IPS-20b (cell line): ENCODE results near the gene ZNF616.

ENCODE experiments used
- H3K27ac ChIP-seq: one replicate; pipeline ENCODE4 v1.5.1; 2013; ENCODE audit warnings: low read length
- H3K27me3 ChIP-seq: 2 replicates; pipeline ENCODE4 v1.6.1; 2013; ENCODE audit warnings: mild to moderate bottlenecking, low read length, inconsistent platforms; ENCODE audit not compliant: insufficient read depth
- H3K36me3 ChIP-seq: 2 replicates; pipeline ENCODE4 v1.6.1; 2013; ENCODE audit warnings: low read depth, mild to moderate bottlenecking, inconsistent platforms, low read length, moderate library complexity; ENCODE audit not compliant: insufficient read depth
- H3K4me1 ChIP-seq: 2 replicates; pipeline ENCODE4 v1.6.1; 2013; ENCODE audit warnings: mild to moderate bottlenecking, control low read depth, inconsistent platforms, low read length, moderate library complexity; ENCODE audit not compliant: insufficient read depth
- H3K4me3 ChIP-seq: 2 replicates; pipeline ENCODE4 v1.5.1; 2013; ENCODE audit warnings: mild to moderate bottlenecking, low read length, inconsistent platforms
- H3K9ac ChIP-seq: 2 replicates; pipeline ENCODE4 v1.6.1; 2013; ENCODE audit warnings: low read depth, mild to moderate bottlenecking, inconsistent platforms, low read length, moderate library complexity
- H3K9me3 ChIP-seq: 2 replicates; pipeline ENCODE4 v1.6.1; 2013; ENCODE audit warnings: mild to moderate bottlenecking, low read depth, low read length, inconsistent platforms; ENCODE audit not compliant: insufficient read depth

The ZNF616 gene

DNA sequence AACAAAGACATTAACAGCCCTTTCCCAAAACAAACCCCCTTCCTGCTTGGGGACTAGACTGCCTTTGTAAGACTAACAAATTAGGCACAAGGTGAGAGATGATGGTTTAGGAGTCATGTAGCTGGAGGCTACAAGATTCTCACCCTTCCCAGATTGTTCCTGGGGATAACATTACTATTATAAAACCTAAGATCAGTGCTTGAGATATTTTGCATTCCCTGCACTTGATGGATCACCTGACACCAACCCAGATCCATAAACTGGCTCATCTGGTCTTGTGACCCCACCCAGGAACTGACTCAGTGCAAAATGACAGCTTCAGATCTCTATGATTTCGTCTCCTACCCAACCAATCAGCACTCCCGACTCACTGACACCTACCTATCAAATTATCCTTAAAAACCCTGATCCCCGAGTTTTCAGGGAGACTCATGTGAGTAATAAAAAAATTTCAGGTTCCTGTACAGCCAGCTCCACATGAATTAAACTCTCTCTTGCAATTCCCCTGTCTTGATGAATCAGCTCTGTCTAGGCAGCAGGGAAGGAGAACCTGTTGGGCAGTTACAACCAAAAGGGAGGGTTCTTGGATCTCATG lies 2.4 kb upstream of the ZNF616 start:
- no peaks in the 10 kb centered on the region for H3K27me3 ChIP-seq
- no peaks in the 10 kb centered on the region for H3K36me3 ChIP-seq
- no peak overlapping the region for H3K27ac ChIP-seq
- no peak overlapping the region for H3K9ac ChIP-seq
- peaks cover 11% of the 10 kb centered on the region; the same call in 1 of the 2 replicates for H3K9me3 ChIP-seq
- H3K4me3 ChIP-seq: no peak overlapping the region
- no peaks in the 10 kb centered on the region for H3K4me1 ChIP-seq

DNA sequence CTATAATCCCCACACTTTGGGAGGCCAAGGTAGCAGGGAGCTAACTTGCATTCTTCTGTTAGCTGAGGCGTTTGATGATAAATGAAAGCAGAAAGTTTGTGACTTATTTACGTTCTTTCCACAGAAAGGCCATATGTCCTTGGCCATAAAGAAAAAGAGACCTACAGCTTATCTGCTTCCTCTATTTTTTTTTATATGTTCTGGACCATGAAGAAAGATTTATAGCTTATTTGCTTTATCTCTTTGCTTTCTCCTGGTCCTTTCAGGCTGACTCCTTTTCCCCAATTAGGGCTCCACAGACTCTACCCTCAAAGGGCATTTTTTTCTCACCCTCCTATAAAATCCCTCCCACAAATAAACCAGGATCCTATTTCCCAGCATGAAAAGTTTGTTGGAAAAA lies 1.5 kb upstream of the ZNF616 start:
- Histone ChIP-seq H3K9me3 (peaks cover 8% of the 10 kb centered on the region; the same call in 1 of the 2 replicates), H3K4me1 (no peaks in the 10 kb centered on the region), H3K9ac (no peak overlapping the region), H3K4me3 (no peak overlapping the region), H3K27ac (no peak overlapping the region), H3K27me3 (no peaks in the 10 kb centered on the region), H3K36me3 (peaks cover 5% of the 10 kb centered on the region; the same call in 1 of the 2 replicates)

DNA sequence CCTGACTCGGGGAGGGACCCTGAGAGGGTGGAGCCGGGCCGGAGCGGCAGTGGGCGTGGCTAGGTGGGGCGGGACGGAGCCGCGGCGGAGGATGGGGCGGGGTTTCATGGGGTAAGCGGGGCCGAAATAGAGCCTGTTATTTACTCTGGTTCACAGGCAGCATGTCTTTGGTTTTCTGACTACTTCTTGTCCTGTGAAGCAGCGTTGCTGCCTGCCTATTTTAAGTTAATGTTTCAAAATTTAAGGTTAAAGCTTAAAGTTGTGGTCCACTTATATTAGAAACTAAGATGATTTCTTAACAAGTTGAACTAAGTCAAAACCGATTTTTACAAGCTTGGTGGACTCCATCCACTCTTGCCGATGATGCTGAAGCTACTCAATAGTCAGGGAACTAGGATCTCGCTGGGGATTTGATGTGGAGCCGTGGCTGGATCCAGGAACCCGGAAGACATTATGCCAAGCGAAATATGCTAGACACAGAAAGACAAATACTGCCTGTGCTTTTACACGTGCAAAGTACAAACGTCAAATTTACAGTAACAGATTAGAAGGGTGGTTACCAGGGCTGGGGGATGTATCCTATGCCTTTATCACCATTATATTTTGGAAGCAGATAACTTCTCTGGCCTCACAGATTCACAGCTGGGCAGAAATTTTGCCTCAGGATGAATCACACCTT lies 433 bp upstream of the ZNF616 start:
- Histone ChIP-seq H3K4me1 (no peaks in the 10 kb centered on the region), H3K36me3 (peaks cover 5% of the 10 kb centered on the region; the same call in 1 of the 2 replicates), H3K9me3 (peaks cover 12% of the 10 kb centered on the region; the same call in 1 of the 2 replicates), H3K9ac (no peak overlapping the region; the same call in 1 of the 2 replicates), H3K4me3 (peak overlapping the region; percentile 89), H3K27me3 (no peaks in the 10 kb centered on the region), H3K27ac (no peak overlapping the region)

DNA sequence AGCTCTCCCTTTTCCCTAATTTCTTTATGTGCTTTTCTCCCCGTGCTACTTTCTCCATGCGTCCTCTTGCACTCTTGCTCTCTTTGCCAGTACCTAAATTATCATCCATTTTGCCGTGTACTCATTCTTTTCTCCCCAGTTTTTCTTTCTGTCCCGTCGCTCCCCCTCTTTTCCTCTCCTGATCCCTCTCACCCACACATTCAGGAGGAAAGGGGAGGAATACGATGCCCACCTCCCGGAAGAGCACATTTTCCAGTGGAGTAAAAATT lies 821 bp downstream of the ZNF616 start:
- Histone ChIP-seq H3K9me3 (peaks cover 14% of the 10 kb centered on the region; the same call in 1 of the 2 replicates), H3K27ac (peak overlapping the region; percentile 54), H3K9ac (peak overlapping the region; percentile 93), H3K4me3 (peak overlapping the region; percentile 89), H3K27me3 (no peaks in the 10 kb centered on the region), H3K36me3 (peaks cover 17% of the 10 kb centered on the region), H3K4me1 (no peaks in the 10 kb centered on the region)

DNA sequence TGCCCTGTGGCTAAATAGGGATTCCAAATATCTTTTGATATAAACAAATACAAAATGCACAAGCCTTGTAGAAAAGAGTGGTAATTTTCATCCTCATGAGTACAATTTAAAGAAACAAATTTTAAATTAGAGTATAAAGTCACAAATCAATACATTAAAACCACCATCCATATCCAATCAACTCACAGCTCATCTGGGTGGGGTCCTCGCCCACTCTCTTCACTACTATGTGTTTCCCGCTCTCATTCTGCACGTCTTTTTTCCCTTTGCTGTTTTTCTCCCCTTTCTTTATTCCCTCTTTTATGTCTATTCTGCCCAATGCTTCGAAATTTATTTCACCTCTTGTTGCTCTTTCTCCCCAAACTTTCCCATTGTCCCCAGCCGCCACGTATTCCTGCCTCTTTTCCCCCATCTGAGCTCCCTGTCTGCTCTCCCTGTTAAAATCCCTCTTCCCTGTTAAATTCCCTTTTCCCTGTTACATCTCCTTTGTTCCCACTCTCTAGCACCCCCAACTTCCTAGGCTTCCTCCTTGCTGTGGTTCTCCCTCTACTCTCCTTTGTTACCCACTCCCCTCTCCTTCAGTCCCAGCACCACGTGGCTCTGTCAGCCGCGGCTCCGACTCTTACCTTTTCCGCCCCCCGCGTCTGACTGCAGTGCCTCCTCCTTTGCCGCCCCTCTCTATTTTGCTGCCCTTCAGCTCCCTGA lies 1.3 kb downstream of the ZNF616 start:
- Histone ChIP-seq H3K4me3 (peak overlapping the region; percentile 89), H3K9me3 (peaks cover 17% of the 10 kb centered on the region; the same call in 1 of the 2 replicates), H3K27ac (peak overlapping the region; percentile 54), H3K4me1 (no peaks in the 10 kb centered on the region), H3K36me3 (peaks cover 20% of the 10 kb centered on the region), H3K27me3 (no peaks in the 10 kb centered on the region), H3K9ac (peak overlapping the region; percentile 93)

DNA sequence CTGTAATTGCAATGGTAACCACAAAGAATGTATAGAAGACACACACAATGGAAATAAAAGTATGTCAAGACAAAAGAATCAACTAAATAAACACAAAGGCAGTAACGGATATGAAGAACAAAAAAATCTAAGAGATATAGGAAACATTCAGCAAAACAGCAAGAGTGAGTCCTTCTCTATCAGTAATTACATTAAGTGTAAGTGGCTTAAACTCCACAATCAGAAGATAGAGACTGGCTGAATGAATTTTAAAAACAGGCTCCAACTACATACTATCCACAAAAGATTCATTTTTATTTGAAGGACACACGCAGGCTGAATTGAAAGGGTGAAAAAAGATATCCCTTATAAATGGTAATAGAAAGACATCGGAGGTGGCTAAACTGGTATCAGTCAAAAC lies 19.5 kb downstream of the ZNF616 start:
- Histone ChIP-seq H3K4me1 (no peaks in the 10 kb centered on the region), H3K9me3 (peaks cover 98% of the 10 kb centered on the region), H3K27ac (no peak overlapping the region), H3K27me3 (no peaks in the 10 kb centered on the region), H3K4me3 (peak overlapping the region; percentile 9; the same call in 1 of the 2 replicates), H3K9ac (no peak overlapping the region), H3K36me3 (peaks cover 99% of the 10 kb centered on the region)

DNA sequence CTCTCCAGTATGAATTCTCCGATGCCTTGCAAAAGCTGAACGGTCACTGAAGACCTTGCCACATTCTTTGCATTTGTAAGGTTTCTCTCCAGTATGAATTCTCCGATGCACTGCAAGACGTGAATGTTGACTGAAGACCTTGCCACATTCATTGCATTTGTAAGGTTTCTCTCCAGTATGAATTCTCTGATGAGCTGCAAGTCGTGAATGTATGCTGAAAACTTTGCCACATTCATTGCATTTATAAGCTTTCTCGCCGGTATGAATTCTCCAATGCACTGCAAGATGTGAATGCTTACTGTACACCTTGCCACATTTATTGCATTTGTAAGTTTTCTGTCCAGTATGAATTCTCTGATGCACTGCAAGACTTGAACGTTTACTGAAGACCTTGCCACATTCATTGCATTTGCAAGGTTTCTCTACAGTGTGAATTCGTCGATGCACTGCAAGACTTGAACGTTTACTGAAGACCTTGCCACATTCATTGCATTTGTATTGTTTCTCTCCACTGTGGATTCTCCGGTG lies 24.1 kb downstream of the ZNF616 start:
- Histone ChIP-seq H3K36me3 (peaks cover 75% of the 10 kb centered on the region), H3K27ac (no peak overlapping the region), H3K4me3 (peak overlapping the region; percentile 14), H3K9ac (no peak overlapping the region), H3K4me1 (no peaks in the 10 kb centered on the region), H3K27me3 (no peaks in the 10 kb centered on the region), H3K9me3 (peaks cover 100% of the 10 kb centered on the region)

DNA sequence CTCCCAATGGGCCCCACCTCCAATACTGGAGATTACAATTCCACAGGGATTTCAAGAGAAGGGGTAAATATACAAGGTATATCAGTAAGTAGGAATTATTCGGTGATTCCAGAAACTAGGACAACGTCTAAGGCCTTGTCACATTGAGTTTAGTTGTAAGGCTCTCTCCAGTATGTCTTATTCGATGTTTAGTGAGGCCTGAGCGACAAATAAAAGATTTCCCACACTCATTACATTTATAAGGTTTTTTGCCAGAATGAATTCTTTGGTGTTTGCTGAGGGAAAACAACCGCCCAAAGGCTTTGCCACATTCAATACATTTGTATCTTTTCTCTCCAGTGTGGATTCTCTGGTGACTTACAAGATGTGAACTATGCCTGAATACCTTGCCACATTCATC lies 25.0 kb downstream of the ZNF616 start:
- Histone ChIP-seq H3K9ac (no peak overlapping the region), H3K36me3 (peaks cover 66% of the 10 kb centered on the region), H3K27me3 (no peaks in the 10 kb centered on the region), H3K4me3 (peak overlapping the region; percentile 14), H3K27ac (no peak overlapping the region), H3K9me3 (peaks cover 99% of the 10 kb centered on the region), H3K4me1 (no peaks in the 10 kb centered on the region)

DNA sequence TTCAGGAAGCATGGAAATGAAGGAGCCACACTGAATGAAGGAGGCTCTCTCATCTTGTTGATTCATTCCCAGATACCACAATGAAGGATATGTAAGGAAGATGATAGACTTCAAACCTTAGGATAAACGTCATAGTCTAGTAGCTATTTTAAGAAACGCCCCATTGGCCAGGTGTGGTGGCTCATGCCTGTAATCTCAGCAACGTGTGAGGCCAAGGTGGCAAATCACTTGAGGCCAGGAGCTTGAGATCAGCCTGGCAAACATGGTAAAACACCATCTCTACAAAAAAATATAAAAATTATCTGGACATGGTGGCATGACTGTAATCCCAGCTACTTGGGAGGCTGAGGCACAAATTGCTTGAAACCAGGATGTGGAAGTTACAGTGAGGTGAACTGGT lies 27.1 kb downstream of the ZNF616 start:
- no peak overlapping the region for H3K9ac ChIP-seq
- H3K27me3 ChIP-seq: no peaks in the 10 kb centered on the region
- no peak overlapping the region for H3K27ac ChIP-seq
- H3K4me1 ChIP-seq: no peaks in the 10 kb centered on the region
- peaks cover 46% of the 10 kb centered on the region for H3K36me3 ChIP-seq
- no peak overlapping the region for H3K4me3 ChIP-seq
- H3K9me3 ChIP-seq: peaks cover 95% of the 10 kb centered on the region

DNA sequence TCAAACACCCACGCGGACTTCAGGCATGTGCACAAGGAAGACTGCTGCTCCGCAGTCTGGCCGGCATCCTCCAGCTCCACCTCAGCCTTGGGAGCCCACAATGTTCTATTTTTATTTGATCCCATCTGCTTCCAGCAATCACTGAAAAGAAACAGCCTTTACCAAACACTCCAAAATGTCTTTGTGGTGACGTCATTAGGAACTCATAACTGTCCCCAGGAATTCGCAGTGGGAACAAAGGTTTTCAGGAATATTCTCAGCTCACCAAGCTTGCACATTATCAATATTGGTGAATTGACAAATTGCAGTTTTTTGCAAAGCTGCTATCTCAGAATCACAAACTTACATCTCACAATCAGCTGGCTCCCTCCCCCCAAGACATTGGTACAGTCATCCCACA lies 29.0 kb downstream of the ZNF616 start:
- H3K27me3 ChIP-seq: no peaks in the 10 kb centered on the region
- H3K9me3 ChIP-seq: peaks cover 92% of the 10 kb centered on the region
- no peak overlapping the region for H3K9ac ChIP-seq
- H3K4me3 ChIP-seq: no peak overlapping the region
- peaks cover 27% of the 10 kb centered on the region for H3K36me3 ChIP-seq
- no peak overlapping the region for H3K27ac ChIP-seq
- H3K4me1 ChIP-seq: no peaks in the 10 kb centered on the region

DNA sequence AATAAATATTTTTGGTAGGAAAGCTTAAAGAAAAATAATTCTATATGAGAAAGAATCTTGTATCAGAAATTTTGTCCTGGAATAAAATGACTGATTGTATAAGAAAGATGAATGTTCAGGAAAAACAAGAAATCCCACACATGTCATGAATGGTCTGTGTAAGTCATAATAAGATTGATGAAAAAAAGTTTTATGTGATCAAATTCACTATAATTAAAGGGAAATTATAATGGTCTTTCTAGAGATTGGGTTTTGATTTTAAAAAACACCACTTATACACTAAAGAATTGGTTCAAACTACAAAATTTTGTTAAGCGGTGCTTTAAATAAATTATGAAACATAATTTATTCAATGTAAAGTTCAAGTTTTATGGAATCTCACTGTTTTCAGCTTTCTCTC lies 37.0 kb downstream of the ZNF616 start:
- H3K9ac ChIP-seq: no peak overlapping the region
- H3K36me3 ChIP-seq: no peaks in the 10 kb centered on the region
- peaks cover 78% of the 10 kb centered on the region for H3K9me3 ChIP-seq
- no peaks in the 10 kb centered on the region for H3K4me1 ChIP-seq
- H3K27me3 ChIP-seq: no peaks in the 10 kb centered on the region
- no peak overlapping the region for H3K4me3 ChIP-seq
- H3K27ac ChIP-seq: no peak overlapping the region
